Tibial nerve (tissue), 4 donors: Measurements from ENCODE around the gene COL2A1. TPM values are rescaled to one million over a fixed set of nuclear protein-coding genes. Genes with fewer than 3 reads are reported as not detected.

ENCODE experiments used
- DNase-seq, 2 donors: peaks; one replicate each; pipeline ENCODE4 v3.0.0-alpha.2; 2019; ENCODE audit warnings: low spot score in 2 of 2
- H3K27ac ChIP-seq, 4 donors: fragments of 200-600 bp; sonication (generic) in 3 of 4; one replicate each; pipeline ENCODE4 v1.5.1; 2017 to 2019; ENCODE audit warnings: mild to moderate bottlenecking in 1 of 4
- H3K27me3 ChIP-seq, 2 donors: fragments of 200-600 bp; sonication (generic) in 1 of 2; one replicate each; pipeline versions ENCODE4 v1.5.1 to v1.6.0; 2017 to 2019
- H3K36me3 ChIP-seq, 3 donors: fragments of 200-600 bp; sonication (generic); one replicate each; pipeline ENCODE4 v1.5.1; 2018 to 2019
- H3K4me1 ChIP-seq, 4 donors: fragments of 200-600 bp; sonication (generic) in 3 of 4; one replicate each; pipeline ENCODE4 v1.5.1; 2017 to 2019
- H3K4me3 ChIP-seq, 4 donors: fragments of 200-600 bp; sonication (generic) in 3 of 4; one replicate each; pipeline ENCODE4 v1.5.1; 2017 to 2019; ENCODE audit warnings: mild to moderate bottlenecking in 1 of 4, moderate library complexity in 1 of 4
- H3K9me3 ChIP-seq, 4 donors: fragments of 200-600 bp; sonication (generic) in 3 of 4; one replicate each; pipeline ENCODE4 v1.5.1; 2017 to 2019
- EP300 ChIP-seq, 2 donors: sonication (generic); formaldehyde crosslinking; IDR thresholded peaks; one replicate each; pipeline ENCODE4 v1.6.1; 2017; ENCODE audit warnings: antibody characterized with exemption in 2 of 2, mild to moderate bottlenecking in 1 of 2
- POLR2A ChIP-seq, 2 donors: fragments of 450-650 bp; IDR thresholded peaks; one replicate each; pipeline ENCODE4 v1.6.1; 2017; ENCODE audit warnings: antibody characterized with exemption in 2 of 2, mild to moderate bottlenecking in 2 of 2, moderate library complexity in 2 of 2
- WGBS, 2 donors: methylation state at CpG; one replicate each; pipeline ENCODE4 v1.1.5; 2018; 5-methylcytosine and 5-hydroxymethylcytosine counted together
- total RNA-seq, 4 donors: library from RNA; depleted of rRNA; stranded (reverse); fragments of >200 nt; gene quantifications; one replicate each; pipeline ENCODE4 v1.1.0, GENCODE V29; 2016
- TF ChIP-seq, protein P1 (sequence below), 5 experiments: fragments of 200-600 bp in 3 of 5; fragments of 450-650 bp in 2 of 5; sonication (generic) in 3 of 5; IDR thresholded peaks; one replicate each; pipeline ENCODE4 v1.5.1; 2016 to 2019; ENCODE audit warnings: antibody characterized with exemption in 5 of 5, mild to moderate bottlenecking in 3 of 5, moderate library complexity in 2 of 5

The COL2A1 gene
- total RNA-seq, 4 donors from 2014 or later, result not detected

DNA sequence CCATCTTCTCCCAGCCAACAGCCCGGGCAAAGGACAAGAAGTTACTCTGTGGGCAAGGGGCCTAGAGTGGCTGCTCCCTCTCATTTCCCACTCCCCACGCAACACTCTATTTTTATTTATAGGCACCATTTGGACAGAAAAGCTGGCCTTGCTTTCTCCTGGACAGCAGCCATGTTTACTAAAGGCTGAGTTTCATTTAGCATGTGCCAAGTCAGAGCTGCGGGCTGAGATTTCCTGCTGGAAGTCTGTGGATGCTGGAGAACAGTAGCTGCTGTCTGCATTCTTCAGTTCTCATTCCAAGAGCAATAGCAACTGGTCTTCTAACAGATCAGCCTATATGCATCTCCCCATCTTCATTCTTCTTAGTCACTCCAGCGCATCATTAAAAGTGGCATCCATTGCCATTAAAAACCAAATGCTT, 8.3 kb downstream of the COL2A1 start:
- 21 to 28% methylated on average over 4 of the region's 4 CpGs for WGBS, 2 donors
- no peak for TF ChIP-seq EP300 (IDR thresholded peaks at IDR 0.05)
- TF ChIP-seq POLR2A (IDR thresholded peaks at IDR 0.05), result no peak
- TF ChIP-seq, protein P1, sequence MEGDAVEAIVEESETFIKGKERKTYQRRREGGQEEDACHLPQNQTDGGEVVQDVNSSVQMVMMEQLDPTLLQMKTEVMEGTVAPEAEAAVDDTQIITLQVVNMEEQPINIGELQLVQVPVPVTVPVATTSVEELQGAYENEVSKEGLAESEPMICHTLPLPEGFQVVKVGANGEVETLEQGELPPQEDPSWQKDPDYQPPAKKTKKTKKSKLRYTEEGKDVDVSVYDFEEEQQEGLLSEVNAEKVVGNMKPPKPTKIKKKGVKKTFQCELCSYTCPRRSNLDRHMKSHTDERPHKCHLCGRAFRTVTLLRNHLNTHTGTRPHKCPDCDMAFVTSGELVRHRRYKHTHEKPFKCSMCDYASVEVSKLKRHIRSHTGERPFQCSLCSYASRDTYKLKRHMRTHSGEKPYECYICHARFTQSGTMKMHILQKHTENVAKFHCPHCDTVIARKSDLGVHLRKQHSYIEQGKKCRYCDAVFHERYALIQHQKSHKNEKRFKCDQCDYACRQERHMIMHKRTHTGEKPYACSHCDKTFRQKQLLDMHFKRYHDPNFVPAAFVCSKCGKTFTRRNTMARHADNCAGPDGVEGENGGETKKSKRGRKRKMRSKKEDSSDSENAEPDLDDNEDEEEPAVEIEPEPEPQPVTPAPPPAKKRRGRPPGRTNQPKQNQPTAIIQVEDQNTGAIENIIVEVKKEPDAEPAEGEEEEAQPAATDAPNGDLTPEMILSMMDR (IDR thresholded peaks at IDR 0.05), result no peak
- Histone ChIP-seq H3K4me3 (no peak overlapping the region), H3K27me3 (peaks cover 0 to 17% of the 10 kb centered on the region in 2 donors), H3K27ac (no peak overlapping the region), H3K9me3 (no peaks in the 10 kb centered on the region), H3K36me3 (no peaks in the 10 kb centered on the region), H3K4me1 (peaks cover 0 to 14% (median 1%) of the 10 kb centered on the region in 4 donors)
- DNase-seq, result no peak

DNA sequence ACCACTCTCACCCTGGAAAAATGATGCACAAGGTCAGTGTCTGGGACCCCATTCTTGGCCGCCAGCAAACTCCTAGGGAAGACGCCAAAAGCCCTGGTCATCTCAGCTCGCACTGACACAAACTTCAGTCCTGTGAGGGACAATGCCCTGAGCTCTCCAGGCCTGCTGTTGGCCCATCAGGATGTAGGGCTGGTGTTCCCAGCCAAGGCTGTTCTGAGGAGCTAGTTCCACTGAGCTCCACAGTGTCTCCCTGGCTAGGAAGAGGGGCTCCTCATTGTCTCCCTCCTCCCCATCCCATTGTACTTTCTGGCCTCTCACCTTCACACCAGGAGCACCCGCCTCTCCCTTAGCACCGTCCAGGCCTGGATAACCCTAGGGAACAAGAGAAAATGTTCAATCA, 10.8 kb downstream of the COL2A1 start:
- H3K4me1 ChIP-seq, result peaks cover 0 to 9% (median 0%) of the 10 kb centered on the region in 4 donors
- H3K36me3 ChIP-seq, result no peaks in the 10 kb centered on the region
- H3K27me3 ChIP-seq, result peaks cover 0 to 2% of the 10 kb centered on the region in 2 donors
- no peak overlapping the region for H3K4me3 ChIP-seq
- H3K27ac ChIP-seq, result no peak overlapping the region
- H3K9me3 ChIP-seq, result no peaks in the 10 kb centered on the region
- DNase-seq, result no peak
- WGBS, 2 donors, result 94 to 99% methylated on average over 5 of the region's 5 CpGs
- TF ChIP-seq EP300 (IDR thresholded peaks at IDR 0.05), result no peak
- no peak for TF ChIP-seq POLR2A (IDR thresholded peaks at IDR 0.05)
- TF ChIP-seq, protein P1 (IDR thresholded peaks at IDR 0.05), result no peak

DNA sequence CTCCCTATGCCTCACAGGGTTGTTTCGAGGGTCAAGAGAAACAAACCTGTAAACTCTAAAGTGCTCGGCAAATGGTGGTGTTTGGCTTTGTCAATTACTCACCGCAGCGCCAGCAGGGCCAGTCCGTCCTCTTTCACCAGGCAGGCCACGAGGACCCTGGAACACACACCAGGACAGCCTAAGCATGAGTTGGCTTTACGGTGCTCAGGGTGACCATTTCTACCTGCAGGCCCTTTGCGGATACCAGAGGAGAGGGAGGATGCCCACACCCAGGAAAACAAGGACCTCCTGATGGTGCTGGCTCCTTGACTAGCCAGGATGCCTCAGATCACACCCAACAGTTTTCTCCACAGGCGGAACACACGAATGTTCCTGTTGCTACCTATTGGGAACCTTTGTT, 11.5 kb downstream of the COL2A1 start:
- WGBS, 2 donors, result 96 to 97% methylated on average over 9 to 10 of the region's 10 CpGs
- DNase-seq, result no peak
- Histone ChIP-seq H3K27me3 (no peaks in the 10 kb centered on the region), H3K4me1 (peaks cover 0 to 9% (median 0%) of the 10 kb centered on the region in 4 donors), H3K9me3 (no peaks in the 10 kb centered on the region), H3K36me3 (no peaks in the 10 kb centered on the region), H3K27ac (no peak overlapping the region), H3K4me3 (no peak overlapping the region)
- no peak for TF ChIP-seq EP300 (IDR thresholded peaks at IDR 0.05)

DNA sequence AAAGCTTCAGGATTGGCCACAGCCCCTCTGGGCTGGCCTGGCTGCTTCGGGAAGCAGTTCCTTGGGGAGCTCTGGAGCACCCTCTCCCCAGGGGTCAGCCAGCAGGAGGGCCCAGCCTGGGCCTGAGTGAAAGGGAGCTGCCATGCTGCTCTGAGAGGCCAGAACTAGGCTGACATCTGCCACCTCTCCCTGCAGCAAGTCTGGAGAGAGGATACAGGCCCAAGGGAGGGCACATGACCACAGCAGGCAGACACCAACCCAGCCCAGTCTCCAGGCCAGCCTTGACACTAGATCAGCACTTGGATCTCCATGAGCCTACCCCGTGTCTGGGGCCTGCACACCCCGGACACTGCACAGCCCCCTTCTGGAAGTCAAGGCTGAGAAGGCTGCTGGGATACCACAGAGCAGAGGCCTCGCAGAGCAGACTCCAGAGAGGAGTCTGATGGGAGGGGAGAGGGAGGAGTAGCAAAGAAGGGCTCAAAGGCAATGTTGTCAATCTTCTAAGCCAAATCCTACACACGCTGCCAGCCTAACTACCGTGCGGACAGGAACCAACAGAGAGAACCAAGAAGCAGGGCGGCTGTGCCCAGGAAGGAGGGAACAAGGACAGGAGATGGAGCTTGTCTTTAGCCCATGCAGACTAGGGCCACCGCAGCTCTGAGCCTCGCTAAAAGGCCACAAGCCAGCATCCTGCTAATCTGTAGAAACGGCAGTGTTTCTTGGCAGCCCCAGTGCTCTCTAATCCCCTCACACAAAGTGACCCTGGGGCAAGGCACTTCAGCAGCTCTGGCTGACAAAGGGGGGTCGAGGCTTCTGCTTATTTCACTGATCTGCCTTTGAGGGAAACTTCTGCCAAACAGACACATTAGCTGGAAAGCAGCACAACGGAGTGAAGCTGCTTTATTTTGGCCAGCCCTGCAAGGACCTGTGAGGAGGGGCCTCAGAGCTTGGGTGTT, 12.9 kb downstream of the COL2A1 start:
- H3K36me3 ChIP-seq, result no peaks in the 10 kb centered on the region

DNA sequence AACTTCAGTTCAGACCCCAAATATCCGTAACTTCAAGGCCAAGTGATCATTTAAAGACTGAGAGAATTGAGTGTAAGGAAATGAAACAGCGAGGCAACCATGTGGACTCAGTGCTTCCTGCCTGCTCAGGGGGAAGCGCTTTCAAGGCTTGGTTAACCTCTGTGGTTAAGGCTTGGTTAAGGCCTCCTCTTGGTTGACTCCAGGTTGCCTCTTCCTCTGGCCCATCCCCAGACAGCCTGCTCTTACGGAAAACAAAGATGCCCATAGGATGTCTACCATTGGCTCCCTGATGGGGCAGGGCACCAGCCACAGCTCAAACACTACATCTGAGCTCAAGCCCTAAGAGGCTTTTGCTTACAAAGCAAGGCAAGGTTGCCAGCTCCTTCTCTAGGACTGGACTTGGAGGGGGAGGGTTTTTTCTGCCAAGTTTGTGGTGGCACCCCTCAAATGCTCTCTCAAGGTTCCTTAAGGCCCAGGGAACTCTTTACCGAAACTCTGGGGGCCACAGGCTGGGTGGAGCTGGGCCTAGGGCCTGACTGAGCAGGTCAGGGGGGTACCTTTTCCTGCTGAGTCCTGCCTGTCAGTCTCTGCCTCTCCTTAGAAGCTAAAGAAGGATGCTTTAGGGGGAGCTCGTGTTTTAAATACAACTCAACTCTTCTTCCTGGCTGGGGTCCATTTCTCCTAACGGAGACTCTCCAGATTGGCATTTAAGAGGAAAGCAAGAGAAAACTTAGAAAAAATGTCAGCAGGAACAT, 13.7 kb downstream of the COL2A1 start:
- TF ChIP-seq POLR2A (IDR thresholded peaks at IDR 0.05), result no peak
- TF ChIP-seq EP300 (IDR thresholded peaks at IDR 0.05), result no peak
- TF ChIP-seq, protein P1 (IDR thresholded peaks at IDR 0.05), result no peak
- no peak for DNase-seq
- Histone ChIP-seq H3K36me3 (no peaks in the 10 kb centered on the region), H3K9me3 (no peaks in the 10 kb centered on the region), H3K4me3 (no peak overlapping the region), H3K27me3 (no peaks in the 10 kb centered on the region), H3K4me1 (no peaks in the 10 kb centered on the region), H3K27ac (no peak overlapping the region)
- 68 to 84% methylated on average over 7 of the region's 7 CpGs for WGBS, 2 donors

More for the DNA sequence above, 12.9 kb downstream of the COL2A1 start:
- DNase-seq, result no peak
- Histone ChIP-seq H3K4me1 (peaks cover 0 to 8% (median 0%) of the 10 kb centered on the region in 4 donors), H3K4me3 (no peak overlapping the region), H3K9me3 (no peaks in the 10 kb centered on the region), H3K27ac (no peak overlapping the region), H3K27me3 (no peaks in the 10 kb centered on the region)
- WGBS, 2 donors, result 54 to 72% methylated on average over 12 to 13 of the region's 13 CpGs
- TF ChIP-seq POLR2A (IDR thresholded peaks at IDR 0.05), result no peak
- TF ChIP-seq EP300 (IDR thresholded peaks at IDR 0.05), result no peak
- TF ChIP-seq, protein P1 (IDR thresholded peaks at IDR 0.05), result no peak
